Daoy (cell line): ENCODE measurements around the gene PRSS1. TPM values are rescaled to one million over a fixed set of nuclear protein-coding genes. Genes with fewer than 3 reads are reported as not detected.
"Not testable (repeated sequence)": the region's sequence is repeated elsewhere in the genome, so short reads cannot be mapped to it uniquely, and the experiment has no call there.

ENCODE experiments used
- DNase-seq: peaks from one replicate; pipeline ENCODE4 v3.0.0-alpha.2; 2015; ENCODE audit warnings: low read depth
- total RNA-seq: library from RNA; depleted of rRNA; stranded (reverse); fragments of >200 nt; shearing (Covaris generic); gene quantifications from 2 replicates; pipeline ENCODE4 v1.2.3, GENCODE V29; 2014; rRNA removed

PRSS1 gene
- total RNA-seq, result not detected in 2 replicates

DNA sequence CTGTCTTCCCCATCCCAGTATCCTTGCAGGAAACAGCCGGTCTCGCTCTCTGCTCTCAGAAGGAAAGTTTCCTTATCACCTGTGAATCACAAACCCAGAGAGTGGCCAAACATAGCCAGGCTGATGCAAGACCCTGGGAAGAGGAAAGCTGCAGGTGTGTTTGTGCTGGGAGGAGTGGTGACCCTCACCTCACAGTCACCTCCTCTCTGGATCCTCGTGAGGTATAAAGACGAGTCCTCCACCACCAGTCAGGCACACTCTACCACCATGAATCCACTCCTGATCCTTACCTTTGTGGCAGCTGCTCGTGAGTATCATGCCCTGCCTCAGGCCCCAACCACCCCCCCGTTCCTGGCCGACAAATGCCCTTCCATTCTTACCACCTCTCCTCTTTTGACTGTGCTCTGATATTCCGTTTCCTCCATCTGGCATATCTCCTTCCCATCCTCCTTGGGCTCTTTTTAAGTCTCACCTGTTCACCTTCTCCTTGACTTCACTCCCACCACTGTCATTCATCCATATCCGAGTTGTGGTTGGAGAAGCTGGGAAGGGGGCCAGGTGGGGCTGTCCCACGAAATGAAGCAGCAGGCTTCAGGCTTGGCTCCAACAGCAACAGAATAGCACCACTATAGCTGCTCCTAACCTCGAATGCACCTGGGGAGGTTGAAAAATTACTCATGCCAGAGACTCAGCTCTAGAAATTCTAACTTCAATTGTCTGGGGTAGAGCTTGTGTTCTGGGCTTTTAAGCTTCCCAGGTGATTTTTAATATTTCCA, at the start of gene PRSS1:
PRSS1 (plus strand) TSS at position 255 of the 776 bp plus-strand sequence; CDS start at position 268, 13 bp downstream.
- no peak for DNase-seq

DNA sequence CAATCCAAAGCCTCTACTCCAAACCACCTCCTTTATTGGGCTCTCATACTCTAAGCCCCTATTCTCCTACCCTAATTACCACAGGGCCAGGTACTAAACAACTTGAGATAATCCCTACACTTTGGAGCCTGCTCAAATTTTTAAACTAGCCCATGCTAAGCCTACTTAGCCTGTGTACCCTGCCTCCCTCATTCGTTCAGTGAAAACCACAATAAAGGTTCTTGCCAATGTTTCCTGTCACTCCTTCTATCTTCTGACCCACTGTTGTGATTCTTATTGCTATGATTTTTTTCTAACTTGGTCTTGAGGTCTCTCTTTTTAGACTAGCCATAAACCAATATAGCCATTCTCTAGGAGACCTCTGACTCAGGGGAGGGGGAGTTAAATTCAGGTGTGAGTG, 48.3 kb upstream of the PRSS1 start:
- not testable (repeated sequence) for DNase-seq

DNA sequence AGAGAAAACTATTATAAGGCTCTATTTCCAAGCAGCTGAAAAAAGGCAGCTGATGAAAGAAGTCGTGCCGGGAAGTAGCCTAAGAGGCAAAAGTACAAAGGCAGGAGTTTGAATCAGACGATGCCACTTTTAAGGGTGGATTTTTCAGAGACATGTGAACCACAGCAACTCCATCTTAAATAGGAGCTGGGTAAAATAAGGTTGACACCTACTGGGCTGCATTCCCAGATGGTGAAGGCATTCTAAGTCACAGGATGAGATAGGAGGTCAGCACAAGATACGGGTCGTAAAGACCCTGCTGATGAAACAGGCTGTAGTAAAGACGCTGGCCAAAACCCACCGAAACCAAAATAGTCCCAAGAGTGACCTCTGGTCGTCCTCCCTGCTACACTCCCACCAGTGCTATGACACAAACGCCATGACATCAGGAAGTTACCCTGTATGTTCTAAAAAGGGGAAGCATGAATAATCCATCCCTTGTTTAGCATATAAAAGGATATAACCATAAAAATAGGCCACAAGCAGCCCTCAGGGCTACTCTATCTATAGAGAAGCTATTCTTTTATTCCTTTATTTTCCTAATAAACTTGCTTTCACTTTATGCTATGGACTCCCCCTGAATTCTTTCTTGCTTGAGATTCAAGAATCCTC, 45.5 kb upstream of the PRSS1 start:
- DNase-seq, result no peak

DNA sequence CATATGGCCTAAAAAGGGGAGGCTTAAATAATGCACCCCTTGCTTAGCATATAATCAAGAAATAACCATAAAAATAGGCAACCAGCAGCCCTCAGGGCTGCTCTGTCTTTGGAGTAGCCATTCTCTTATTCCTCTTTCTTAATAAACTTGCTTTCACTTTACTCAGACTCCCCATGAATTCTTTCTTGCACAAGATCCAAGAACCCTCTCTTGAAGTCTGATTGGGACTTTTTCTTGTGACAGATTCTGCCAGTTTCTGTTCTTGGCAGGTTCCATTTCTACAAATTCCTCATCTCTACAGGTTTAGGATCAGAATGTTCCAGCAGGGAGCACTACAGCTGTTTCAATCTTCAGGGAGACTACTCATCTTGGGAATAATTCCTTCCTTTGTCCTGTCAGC, 40.5 kb upstream of the PRSS1 start:
- DNase-seq, result not testable (repeated sequence)

DNA sequence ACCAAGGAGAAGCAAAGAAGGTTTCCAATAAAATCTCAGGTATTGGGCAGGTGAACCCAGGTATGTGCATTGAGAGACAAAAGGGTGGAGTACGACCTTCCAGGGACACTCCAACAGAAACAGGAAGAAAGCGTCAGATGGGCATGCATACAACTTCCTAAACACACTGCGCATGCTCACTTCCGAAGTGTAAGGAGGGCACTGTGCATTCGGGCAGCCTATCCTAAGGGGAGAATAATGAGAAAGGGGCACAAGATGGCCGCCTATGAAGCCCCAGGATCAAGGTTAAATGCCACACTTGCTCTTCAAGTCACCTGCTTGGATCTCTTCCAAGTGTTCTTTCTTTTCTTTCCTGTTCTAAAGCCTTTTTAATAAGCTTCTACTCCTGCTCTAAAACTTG, 39.4 kb upstream of the PRSS1 start:
- no peak for DNase-seq

DNA sequence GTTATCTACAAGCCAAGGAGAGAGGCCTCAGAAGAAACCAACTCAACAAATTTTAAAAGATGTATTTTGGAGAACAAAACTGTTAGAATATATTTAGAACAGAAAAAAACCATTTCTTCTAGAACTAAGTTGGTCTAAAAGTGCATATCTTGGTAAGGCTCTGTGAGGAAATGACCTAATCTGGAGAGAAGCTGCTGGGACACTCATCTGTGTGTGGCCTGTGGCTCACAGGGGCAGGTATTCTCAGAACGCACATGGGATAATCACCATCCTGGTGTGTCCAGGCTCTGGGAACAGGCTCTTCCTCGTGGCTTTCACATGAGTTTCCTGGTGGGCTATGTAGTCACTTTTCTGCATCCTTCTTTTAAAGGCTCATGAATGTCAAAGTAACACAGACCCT, 38.1 kb upstream of the PRSS1 start:
- DNase-seq, result peak; percentile 65

DNA sequence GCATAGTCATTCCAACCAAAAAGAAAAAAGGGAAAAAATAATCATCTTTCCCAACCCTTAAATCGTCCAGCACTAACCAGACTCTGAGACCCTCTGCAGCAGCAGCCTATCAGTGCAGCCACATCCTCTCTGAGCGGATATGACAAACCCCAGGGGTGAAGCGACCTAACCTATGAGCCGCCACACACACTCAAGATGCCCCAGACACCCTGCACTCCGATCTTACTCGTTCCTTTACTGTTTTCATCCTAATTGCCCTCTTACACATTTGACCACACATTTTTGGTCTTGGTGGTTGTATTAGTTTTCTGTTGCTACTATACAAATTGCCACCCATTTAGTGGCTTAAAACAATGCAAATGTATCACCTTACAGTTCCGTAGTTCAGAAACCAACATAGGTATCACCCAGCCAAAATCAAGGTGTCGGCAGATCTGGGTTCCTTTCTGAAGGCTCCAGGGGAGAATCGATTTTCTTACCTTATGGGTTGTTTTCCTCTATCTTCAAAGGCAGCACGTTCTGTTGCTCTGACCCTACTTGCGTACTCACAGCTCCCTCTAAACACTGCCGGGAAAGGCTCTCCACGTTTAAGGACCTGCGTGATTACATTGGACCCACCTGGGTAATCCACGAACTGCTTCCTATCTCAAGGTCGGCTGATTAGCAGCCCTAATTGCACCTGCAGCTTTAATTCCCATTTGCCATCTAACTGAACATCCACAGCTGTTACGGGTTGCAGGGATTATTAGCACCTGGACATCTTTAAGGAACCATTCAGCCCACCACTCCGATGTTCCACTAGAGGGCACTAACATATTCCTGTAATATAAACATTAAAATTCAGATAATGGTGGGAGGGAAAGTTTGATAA, 37.3 kb upstream of the PRSS1 start:
- DNase-seq, result peak; percentile 66

DNA sequence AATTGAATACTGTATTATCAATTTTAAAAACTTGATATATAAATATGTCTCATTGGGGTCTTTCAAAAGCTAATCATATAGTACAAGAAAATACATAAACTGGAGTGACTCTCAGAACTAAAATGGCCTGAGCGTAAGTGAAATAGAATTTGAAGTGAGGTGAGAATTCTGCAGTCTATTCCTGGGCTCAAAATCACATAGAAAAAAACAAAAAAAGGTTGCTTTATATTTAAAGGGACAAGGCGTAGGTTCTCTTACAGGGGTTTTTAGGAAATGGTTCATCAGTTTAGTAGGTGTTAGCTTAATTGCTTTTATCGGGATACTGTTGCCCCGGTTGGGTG, 36.7 kb upstream of the PRSS1 start:
- no peak for DNase-seq

DNA sequence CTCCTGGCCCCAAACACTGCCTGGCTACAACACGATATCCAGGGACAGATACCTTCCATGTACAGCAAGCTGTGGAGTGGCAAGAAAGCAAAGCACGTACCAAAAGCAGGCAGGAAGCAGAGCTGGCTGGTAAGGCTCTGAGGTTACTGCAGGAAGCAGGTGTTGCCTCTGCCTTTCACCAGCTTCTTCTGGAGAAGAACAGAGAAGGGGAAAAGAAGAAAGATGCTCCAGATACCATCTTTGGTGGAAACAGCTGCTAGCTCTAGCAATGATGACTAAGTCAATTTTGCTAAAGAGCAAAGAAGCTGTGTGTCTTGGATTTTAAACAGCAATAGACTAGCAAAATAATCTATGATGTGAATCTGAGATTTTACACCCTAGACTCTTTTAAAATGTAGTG, 34.9 kb upstream of the PRSS1 start:
- no peak for DNase-seq

DNA sequence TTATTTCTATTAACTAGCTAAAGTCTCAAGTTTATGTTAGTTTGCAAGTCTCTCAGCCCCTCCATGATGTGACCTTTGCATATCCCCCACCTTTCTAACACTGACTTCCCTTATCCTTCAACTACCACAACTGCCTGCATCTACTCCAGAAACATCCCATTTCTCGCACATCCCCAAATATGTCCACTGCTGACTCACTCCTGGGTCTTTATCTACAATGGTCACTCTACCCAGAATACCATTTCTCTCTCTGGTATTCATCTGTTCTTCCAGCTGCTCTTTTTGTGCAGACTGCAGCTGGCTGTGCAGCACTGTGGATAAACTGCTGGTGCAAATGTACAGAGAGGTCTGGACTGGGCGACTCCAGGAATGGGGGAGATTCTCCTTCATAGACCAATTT, 32.7 kb upstream of the PRSS1 start:
- DNase-seq, result no peak

DNA sequence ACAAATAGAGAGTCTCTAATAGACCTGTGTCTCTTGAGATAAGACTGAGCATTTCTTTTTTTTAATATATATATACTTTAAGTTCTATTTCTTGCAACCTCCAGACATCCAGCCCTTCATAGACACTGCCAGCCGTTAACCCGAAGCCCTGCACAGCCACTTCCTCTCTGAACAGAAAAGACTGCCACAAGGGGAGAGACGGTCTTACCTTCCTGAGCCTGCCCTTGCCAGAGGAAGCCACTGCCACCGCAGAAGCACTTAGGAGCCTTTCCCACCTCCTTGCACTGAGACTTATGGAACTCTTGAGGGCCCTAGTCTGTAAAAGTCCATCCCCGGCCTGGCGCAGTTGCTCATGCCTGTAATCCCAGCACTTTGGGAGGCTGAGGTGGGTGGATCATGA, 31.8 kb upstream of the PRSS1 start:
- no peak for DNase-seq

DNA sequence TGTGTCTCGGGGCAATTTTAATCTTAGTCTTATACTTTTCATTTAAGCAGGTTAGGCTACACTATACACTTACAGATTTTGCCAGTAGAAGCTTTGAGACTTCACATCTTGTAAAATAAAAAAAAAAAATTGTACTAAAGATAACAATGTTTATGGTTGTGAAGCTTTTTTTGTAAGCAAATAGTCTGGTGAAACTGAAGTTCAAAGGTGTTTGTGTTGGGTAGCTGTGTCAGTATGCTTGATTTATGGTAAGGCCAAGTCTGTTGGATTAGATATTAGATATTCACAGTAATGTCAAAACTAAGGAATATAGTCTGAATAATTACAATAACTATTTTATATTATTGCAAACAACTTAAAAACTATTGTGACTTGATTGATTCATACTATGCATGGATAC, 31.0 kb upstream of the PRSS1 start:
- no peak for DNase-seq

DNA sequence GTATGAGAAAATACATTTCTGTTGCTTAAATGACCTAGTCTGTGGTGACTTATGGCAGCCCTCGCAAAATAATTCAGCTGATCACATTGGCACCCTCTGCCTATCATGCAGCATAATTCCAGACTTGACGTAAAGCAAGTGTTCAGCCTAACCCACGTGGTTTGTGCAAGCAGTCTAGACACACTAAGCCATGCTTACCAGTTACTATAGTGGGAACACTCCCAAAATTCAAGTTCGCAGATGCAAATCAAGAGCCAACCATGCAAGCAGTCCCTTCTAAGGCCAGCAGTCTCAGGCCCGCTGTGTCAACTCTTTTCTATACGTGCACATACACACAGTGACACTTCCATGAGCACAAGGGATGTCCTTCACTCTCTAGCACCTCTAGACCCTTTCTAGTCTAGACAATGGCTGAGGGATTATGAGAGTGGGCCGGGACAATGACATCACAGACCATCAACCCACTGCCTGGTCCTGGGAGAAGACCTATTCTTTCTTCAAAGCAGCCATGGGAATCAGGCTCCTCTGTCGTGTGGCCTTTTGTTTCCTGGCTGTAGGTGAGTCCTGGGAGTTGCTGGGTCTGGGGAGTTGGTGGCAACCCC, 29.0 kb upstream of the PRSS1 start:
- no peak for DNase-seq

DNA sequence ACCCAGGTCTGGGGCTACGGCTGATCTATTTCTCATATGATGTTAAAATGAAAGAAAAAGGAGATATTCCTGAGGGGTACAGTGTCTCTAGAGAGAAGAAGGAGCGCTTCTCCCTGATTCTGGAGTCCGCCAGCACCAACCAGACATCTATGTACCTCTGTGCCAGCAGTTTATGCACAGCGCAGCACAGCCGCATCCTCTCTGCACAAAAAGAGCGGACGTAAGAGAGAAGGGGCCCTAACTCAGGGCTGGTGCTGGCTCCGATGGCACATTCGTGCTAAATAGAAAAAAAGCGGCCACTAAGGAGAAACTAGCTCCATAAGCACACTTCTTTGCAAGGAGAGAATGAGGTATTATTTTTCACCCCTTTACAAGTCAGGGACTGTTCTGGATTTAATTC, 28.3 kb upstream of the PRSS1 start:
- DNase-seq, result peak; percentile 42

DNA sequence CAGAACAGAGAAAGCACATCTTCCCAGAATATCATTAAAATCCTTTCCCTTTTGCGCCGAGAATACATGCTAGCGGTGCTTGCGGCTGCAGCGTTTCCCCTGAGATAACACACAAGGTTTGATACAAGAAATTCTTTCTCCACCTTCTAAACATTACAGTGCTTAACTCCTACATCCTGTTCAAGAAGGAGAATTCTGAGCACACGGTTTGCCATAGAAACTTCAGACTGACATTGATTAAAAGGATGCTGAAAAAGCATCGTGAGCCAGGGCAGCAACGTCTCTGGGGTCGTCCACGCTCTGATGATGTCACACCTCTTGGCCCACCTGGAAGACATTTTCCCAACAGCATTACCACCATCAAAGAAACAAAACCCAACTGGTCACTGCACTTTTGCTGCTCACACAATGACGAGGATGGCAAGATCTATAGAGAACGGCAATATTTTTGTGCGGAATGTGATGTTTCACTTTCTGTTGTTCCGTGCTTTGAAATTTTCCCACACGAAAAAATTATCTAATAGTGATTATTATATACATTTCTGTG, 27.0 kb upstream of the PRSS1 start:
- peak; percentile 26 for DNase-seq

DNA sequence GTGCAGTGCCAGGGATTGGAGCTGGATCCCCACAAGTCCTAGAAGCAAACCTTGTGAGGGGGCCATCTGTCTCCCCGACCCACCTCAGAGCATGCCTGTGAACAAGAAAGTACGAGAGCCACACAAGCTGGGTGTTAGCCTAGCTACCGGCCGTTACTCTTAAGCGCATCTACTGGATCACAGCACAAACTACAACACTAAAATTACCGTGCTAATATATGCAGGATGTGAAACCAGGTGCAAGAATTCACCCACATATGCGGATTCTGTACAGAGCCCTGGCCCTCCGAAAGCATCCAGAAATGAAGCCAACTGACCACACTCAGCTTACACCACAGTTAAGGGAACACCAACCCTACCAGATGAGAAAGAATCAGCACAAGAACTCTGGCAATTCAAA, 16.0 kb upstream of the PRSS1 start:
- no peak for DNase-seq

DNA sequence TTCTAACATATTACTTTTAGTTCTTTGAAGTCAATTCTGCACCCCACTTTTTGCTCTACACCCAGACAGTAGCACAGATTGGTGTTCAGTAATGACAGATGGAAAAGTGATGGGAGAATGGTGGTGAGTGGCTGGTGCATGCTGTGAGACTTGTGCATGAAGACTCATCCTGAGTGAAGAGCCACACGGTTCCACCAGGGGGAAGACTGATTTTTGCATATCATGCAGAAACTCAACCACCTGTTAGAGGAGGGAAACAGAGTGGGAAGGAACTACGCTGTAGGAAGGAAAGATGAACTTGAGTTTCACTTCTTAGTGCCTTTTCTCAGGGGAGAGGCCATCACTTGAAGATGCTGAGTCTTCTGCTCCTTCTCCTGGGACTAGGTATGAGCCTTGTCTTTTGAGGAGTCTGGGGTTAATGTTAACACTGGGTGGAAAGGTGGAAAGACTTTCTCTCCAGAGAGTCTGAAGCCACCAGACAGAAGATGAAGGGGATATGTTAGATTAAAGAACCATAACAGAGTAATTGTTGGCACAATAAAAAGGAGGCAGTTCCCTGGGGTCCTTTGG, 9.3 kb upstream of the PRSS1 start:
- DNase-seq, result no peak

DNA sequence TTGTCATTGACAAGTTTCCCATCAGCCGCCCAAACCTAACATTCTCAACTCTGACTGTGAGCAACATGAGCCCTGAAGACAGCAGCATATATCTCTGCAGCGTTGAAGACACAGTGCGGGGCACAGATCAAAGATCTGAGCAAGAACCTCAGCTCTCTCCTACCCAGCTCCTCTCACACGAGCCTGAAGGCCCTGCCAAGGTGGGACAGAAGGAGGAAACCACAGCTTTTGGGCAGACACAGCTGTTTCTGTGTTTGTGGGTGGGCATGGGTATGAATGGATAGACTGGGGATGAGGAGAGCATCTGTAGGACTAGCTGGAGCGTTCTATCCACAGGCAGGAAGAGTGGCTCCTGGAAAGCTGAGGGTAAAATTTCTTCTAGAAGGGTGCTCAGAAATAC, 8.5 kb upstream of the PRSS1 start:
- no peak for DNase-seq

DNA sequence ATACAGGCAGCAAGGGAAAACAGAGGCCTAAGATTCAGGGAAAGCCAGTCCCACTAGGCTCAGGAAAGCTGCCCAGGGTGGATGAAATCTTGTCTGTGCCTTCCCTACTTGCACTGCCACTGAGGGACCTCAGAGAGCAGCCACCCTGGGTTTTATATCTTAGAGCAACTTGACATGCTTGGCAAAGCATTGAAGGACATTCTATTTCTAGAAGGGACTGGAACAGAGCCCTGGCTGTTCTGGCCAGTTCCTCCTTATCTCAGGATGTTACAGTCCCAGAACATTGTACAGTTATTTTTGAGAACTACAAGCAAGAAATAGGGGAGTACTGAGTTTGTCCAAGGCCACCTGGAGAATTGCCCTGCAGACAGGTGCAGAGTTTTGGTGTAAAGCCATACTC, 7.3 kb upstream of the PRSS1 start:
- DNase-seq, result not testable (repeated sequence)

DNA sequence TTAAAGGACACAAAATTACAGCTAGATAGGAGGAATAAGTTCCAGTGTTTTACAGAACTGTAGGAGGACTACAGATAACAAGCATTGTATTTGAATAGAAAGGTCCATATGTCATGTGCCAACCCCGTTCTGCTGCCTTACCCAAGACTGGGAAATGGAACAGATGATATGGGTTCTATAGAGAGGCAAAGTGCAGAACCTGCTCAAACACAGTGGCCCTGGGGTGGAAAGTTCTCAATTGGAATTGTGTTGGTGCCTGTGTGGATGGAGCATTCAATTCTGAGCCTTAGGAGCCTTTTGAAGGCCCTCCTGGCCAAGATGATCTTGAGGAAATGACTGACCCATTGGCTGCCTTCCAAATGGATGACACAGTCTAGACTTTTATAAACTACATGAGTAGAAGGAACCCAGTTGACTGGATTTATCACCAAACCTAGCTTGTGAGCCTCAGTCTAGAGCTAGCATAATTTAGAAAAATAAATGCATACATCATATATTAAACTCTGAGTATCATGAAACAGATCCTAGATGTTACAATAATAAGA, 4.1 kb upstream of the PRSS1 start:
- DNase-seq, result peak; percentile 76

DNA sequence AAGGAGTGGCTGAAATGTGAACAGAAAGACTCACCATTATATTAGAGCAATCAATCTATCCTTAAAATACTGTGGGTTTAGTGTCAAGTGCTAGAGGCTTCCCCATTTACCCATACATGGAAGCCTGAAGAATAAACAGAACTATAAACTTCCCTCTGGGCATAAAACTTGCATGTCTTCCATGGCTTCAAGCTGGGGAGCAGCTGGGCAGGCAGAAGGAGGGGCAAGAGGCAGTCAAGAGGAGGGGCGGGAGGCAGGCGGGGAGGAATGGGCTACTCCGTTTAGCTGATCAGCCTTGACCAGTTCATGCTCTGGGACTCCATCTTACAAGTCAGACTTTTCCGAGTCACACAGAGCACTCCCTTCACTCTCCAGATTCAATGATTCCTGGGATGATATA, 3.5 kb upstream of the PRSS1 start:
- DNase-seq, result no peak
